Neutrophil (primary cell): ENCODE measurements around the gene SURF2.

Experiments used
- H3K27ac ChIP-seq: fragments of 200-600 bp; sonication (generic); 2 replicates; pipeline ENCODE4 v1.5.1; 2016; ENCODE audit warnings: mild to moderate bottlenecking, moderate library complexity
- H3K27me3 ChIP-seq: fragments of 200-600 bp; sonication (generic); 2 replicates; pipeline ENCODE4 v1.6.0; 2016; ENCODE audit warnings: mild to moderate bottlenecking
- H3K36me3 ChIP-seq: fragments of 200-600 bp; sonication (generic); 2 replicates; pipeline ENCODE4 v1.5.1; 2017
- H3K4me1 ChIP-seq, 2 experiments: fragments of 200-600 bp in 1 of 2; sonication (generic) in 1 of 2; 1 replicate in 1 of 2; 2 replicates in 1 of 2; pipeline versions ENCODE4 v1.5.1 to v1.6.1; 2013 to 2016; ENCODE audit warnings: low read depth in 1 of 2, low read length in 1 of 2, mild to moderate bottlenecking in 1 of 2, moderate library complexity in 1 of 2; ENCODE audit not compliant: control insufficient read depth in 1 of 2, insufficient read depth in 1 of 2
- H3K4me3 ChIP-seq, 2 experiments: fragments of 200-600 bp in 1 of 2; sonication (generic) in 1 of 2; 1 replicate in 1 of 2; 2 replicates in 1 of 2; pipeline ENCODE4 v1.5.1; 2013 to 2016; ENCODE audit warnings: low read depth in 1 of 2, low read length in 1 of 2, mild to moderate bottlenecking in 1 of 2, moderate library complexity in 1 of 2
- H3K9me3 ChIP-seq: fragments of 200-600 bp; sonication (generic); 2 replicates; pipeline ENCODE4 v1.5.1; 2016
- CTCF ChIP-seq: fragments of 200-600 bp; sonication (generic); IDR thresholded peaks from 2 replicates; pipeline ENCODE4 v1.5.1; 2016; ENCODE audit warnings: antibody characterized with exemption

The SURF2 gene

GRCh38 chr9:133354766-133355165, 1.6 kb upstream of the SURF2 start:
- Histone ChIP-seq H3K36me3 (peaks cover 47% of the 10 kb centered on the region), H3K27me3 (no peaks in the 10 kb centered on the region), H3K9me3 (no peaks in the 10 kb centered on the region), H3K4me3 (no peak overlapping the region), H3K27ac (no peak overlapping the region), H3K4me1 (peaks cover 24 to 30% of the 10 kb centered on the region in 2 experiments)
- no peak for TF ChIP-seq CTCF

- no peak for TF ChIP-seq CTCF
- H3K36me3 ChIP-seq = peaks cover 47% of the 10 kb centered on the region
- no peaks in the 10 kb centered on the region for H3K27me3 ChIP-seq
- peak overlapping the region; percentile 84 for H3K27ac ChIP-seq
- peaks cover 24 to 30% of the 10 kb centered on the region in 2 experiments for H3K4me1 ChIP-seq
- no peaks in the 10 kb centered on the region for H3K9me3 ChIP-seq
- H3K4me3 ChIP-seq = peak overlapping the region; percentile 79 to 82
These were observed 431 bp upstream of the SURF2 start for GRCh38 chr9:133355881-133356357.

- H3K4me1 ChIP-seq = peaks cover 24 to 30% of the 10 kb centered on the region in 2 experiments
These were observed 1.3 kb downstream of the SURF2 start for GRCh38 chr9:133357656-133358055.

GRCh38 chr9:133359399-133360175, 3.2 kb downstream of the SURF2 start:
- H3K27ac ChIP-seq = no peak overlapping the region

More at GRCh38 chr9:133357656-133358055, 1.3 kb downstream of the SURF2 start:
- Histone ChIP-seq H3K9me3 (no peaks in the 10 kb centered on the region), H3K36me3 (peaks cover 47% of the 10 kb centered on the region), H3K27ac (no peak overlapping the region), H3K4me3 (no peak overlapping the region), H3K27me3 (no peaks in the 10 kb centered on the region)
- no peak for TF ChIP-seq CTCF

More at GRCh38 chr9:133359399-133360175, 3.2 kb downstream of the SURF2 start:
- Histone ChIP-seq H3K36me3 (peaks cover 53% of the 10 kb centered on the region), H3K4me3 (no peak overlapping the region), H3K4me1 (peaks cover 22 to 27% of the 10 kb centered on the region in 2 experiments), H3K9me3 (no peaks in the 10 kb centered on the region), H3K27me3 (no peaks in the 10 kb centered on the region)
- no peak for TF ChIP-seq CTCF
